ENCODE measurements around the gene LHPP. TPM values are rescaled to one million over a fixed set of nuclear protein-coding genes. Genes with fewer than 3 reads are reported as not detected.

Gene LHPP
- total and polyA plus RNA-seq, 3 donors from 2014 or later = 34.2 to 46.0 (median 45.0) TPM

DNA sequence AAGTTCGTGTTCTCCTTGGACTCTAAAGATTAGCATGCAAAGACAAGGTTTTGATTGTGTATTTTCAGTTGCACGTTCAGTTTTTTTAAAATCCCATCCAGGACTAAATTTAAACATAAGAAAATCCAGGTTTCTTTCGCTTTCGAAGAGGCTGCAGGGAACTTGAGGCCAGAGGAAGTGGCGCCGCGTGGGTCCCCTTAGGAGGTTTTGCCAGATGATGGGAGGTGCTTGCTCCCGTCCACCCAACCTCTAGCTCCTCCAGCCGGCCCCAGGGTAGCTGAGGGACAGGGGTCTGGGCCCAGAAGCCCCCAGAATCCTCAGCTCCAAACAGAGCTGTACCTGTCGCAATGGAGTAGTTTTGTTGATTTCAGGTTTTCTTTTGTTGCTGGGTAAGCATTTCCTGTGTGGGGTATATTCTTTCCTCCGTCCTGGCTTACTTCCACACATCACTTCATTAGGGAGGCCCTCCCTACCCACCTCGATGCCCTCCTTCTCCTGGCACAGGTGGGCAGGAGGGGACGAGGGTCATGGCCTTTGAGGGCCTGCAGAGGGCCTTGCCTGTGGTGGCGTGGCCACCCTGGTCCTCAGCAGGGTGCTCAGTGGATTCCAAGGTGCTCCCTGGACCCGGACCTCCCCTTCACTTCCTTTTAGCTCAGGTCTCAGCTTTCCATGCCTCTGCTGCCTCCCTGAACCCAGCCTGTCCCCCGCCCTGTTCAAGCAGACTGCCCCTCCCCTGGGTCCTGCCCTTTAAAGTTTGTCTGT lies 32.6 kb downstream of the LHPP start:
- no peak for DNase-seq
- intact Hi-C loops (cut with DNase I; ENCODE audit: low total_unique reads) = no loop called here
- H3K36me3 ChIP-seq (ENCODE audit: low read depth, missing control alignments) = no peaks in the 10 kb centered on the region
- H3K4me1 ChIP-seq = no peaks in the 10 kb centered on the region
- no peak overlapping the region for H3K27ac ChIP-seq
- no peak overlapping the region for H3K4me3 ChIP-seq
- no peaks in the 10 kb centered on the region for H3K27me3 ChIP-seq
- no peaks in the 10 kb centered on the region for H3K9me3 ChIP-seq
- TF ChIP-seq POLR2A (IDR thresholded peaks at IDR 0.05) = no peak
- TF ChIP-seq, protein P1, sequence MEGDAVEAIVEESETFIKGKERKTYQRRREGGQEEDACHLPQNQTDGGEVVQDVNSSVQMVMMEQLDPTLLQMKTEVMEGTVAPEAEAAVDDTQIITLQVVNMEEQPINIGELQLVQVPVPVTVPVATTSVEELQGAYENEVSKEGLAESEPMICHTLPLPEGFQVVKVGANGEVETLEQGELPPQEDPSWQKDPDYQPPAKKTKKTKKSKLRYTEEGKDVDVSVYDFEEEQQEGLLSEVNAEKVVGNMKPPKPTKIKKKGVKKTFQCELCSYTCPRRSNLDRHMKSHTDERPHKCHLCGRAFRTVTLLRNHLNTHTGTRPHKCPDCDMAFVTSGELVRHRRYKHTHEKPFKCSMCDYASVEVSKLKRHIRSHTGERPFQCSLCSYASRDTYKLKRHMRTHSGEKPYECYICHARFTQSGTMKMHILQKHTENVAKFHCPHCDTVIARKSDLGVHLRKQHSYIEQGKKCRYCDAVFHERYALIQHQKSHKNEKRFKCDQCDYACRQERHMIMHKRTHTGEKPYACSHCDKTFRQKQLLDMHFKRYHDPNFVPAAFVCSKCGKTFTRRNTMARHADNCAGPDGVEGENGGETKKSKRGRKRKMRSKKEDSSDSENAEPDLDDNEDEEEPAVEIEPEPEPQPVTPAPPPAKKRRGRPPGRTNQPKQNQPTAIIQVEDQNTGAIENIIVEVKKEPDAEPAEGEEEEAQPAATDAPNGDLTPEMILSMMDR (IDR thresholded peaks at IDR 0.05) = no peak
- WGBS, 2 donors = 69 to 70% methylated on average over 16 of the region's 16 CpGs

DNA sequence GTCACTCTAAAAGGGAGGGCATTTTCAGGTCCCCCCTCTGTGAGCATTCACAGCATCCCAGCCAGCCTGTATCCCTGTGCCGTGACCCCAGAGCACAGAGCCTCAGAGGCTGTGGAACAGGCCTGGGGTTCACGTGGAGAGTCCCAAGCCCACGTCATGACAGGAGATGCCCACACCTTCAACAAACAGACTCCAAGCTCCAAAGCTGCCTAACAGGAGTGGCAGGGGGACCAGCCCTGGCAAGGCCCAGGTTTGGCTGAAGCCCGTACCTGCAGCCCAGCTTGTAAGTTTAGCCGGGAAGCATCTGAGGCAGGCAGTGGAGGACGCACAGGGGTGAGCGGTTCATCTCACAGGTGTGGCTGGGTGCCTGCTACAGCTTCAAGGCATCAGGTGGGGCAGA lies 33.5 kb downstream of the LHPP start:
- intact Hi-C loops (cut with DNase I; ENCODE audit: low total_unique reads) = no loop called here
- WGBS, 2 donors = 92 to 98% methylated on average over 6 to 7 of the region's 7 CpGs
- Histone ChIP-seq H3K27me3 (no peaks in the 10 kb centered on the region), H3K27ac (no peak overlapping the region), H3K36me3 (ENCODE audit: low read depth, missing control alignments) (no peaks in the 10 kb centered on the region), H3K4me1 (no peaks in the 10 kb centered on the region), H3K9me3 (no peaks in the 10 kb centered on the region), H3K4me3 (no peak overlapping the region)
- TF ChIP-seq, protein P1 (IDR thresholded peaks at IDR 0.05) = no peak
- no peak for TF ChIP-seq POLR2A (IDR thresholded peaks at IDR 0.05)
- DNase-seq = no peak

DNA sequence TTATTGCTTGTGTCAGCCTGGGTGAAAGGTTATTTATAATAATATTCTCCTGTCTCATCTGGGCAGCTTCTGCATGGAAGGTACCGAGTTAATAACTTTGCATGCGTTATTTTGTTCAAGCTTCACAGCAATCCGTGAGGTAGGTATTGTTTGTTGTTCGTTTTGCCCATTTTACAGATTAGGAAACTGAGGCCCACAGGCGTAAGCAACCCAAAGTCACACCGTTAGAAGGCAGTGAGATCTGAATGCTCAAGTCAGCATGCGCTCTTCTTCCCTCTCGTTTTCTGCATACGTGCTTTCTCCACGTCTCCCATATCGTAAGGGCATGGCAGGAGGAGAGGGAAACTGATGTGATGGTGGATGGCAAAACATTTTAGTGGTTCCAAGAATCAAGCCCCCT lies 34.1 kb downstream of the LHPP start:
- no peaks in the 10 kb centered on the region for H3K36me3 ChIP-seq (ENCODE audit: low read depth, missing control alignments)
- H3K4me1 ChIP-seq = no peaks in the 10 kb centered on the region
- H3K27ac ChIP-seq = no peak overlapping the region
- no peaks in the 10 kb centered on the region for H3K27me3 ChIP-seq
- TF ChIP-seq, protein P1 (IDR thresholded peaks at IDR 0.05) = no peak
- no peak for DNase-seq
- intact Hi-C loops (cut with DNase I; ENCODE audit: low total_unique reads) = no loop called here
- no peak overlapping the region for H3K4me3 ChIP-seq
- no peaks in the 10 kb centered on the region for H3K9me3 ChIP-seq
- 93 to 99% methylated on average over 11 of the region's 11 CpGs for WGBS, 2 donors

DNA sequence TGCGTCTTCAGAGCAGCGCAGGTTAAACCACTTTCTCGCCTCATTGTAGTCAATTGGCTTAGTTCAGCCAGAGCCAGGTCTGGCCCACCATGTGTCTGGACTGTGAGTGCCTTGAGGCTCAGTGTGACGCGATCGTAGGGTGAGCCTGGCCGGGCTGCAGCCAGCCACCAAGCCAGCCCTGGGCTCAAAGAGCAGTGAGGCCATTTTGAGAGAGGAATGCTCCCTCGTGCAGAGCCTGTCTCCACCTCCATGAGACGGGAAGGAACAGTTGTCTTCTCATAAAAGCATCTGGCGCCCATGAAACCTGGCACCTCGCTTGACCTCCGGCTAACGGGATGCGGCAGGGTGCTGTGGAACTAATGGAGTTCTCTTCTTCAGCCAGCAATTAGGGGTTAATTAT lies 34.5 kb downstream of the LHPP start:
- WGBS, 2 donors = 90 to 93% methylated on average over 7 to 14 of the region's 14 CpGs
- H3K27ac ChIP-seq = no peak overlapping the region
- H3K4me1 ChIP-seq = no peaks in the 10 kb centered on the region
- no peak for DNase-seq
- H3K36me3 ChIP-seq (ENCODE audit: low read depth, missing control alignments) = no peaks in the 10 kb centered on the region
- no peaks in the 10 kb centered on the region for H3K9me3 ChIP-seq
- intact Hi-C loops (cut with DNase I; ENCODE audit: low total_unique reads) = no loop called here
- TF ChIP-seq, protein P1 (IDR thresholded peaks at IDR 0.05) = no peak
- TF ChIP-seq POLR2A (IDR thresholded peaks at IDR 0.05) = no peak
- no peak overlapping the region for H3K4me3 ChIP-seq
- H3K27me3 ChIP-seq = no peaks in the 10 kb centered on the region

DNA sequence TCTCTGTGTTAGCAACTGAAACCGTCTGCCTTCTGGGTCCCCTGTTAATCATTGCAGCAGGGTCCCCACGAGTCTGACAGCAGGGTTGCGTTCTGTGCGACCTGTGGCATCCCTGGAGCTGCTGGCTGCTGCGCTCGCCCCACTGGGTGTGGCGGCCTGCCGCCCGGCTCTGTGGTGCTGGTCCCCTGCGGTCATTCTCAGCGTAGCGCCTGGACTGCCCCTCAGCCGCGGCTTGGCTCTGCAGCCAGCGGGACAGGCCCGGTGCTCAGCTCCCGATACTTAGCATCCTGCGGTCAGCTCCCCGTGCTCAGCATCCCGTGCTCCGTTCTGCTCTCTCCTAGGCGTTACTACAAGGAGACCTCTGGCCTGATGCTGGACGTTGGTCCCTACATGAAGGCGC lies 35.0 kb downstream of the LHPP start:
- TF ChIP-seq POLR2A (IDR thresholded peaks at IDR 0.05) = no peak
- TF ChIP-seq, protein P1 (IDR thresholded peaks at IDR 0.05) = no peak
- Histone ChIP-seq H3K4me3 (no peak overlapping the region), H3K27me3 (no peaks in the 10 kb centered on the region), H3K9me3 (no peaks in the 10 kb centered on the region), H3K36me3 (ENCODE audit: low read depth, missing control alignments) (no peaks in the 10 kb centered on the region), H3K4me1 (no peaks in the 10 kb centered on the region), H3K27ac (no peak overlapping the region)
- 87 to 94% methylated on average over 23 to 24 of the region's 24 CpGs for WGBS, 2 donors
- DNase-seq = no peak
- intact Hi-C loops (cut with DNase I; ENCODE audit: low total_unique reads) = no loop called here
